Kidney (tissue), 14 donors: Measurements from ENCODE around the gene DYNC2H1. TPM values are rescaled to one million over a fixed set of nuclear protein-coding genes. Genes with fewer than 3 reads are reported as not detected.
A peak's percentile ranks its signal among the peaks of the same experiment; 100 is the strongest.

ENCODE experiments used
- DNase-seq, 5 donors: peaks; one replicate each; pipeline ENCODE4 v3.0.0-alpha.2; 2013 to 2020
- FAIRE-seq: peaks from 2 replicates; lab custom pipeline; 2012; peaks lifted over from hg19 to GRCh38; lab: Jason Lieb, UNC
- H3K27ac ChIP-seq, 2 donors: one replicate each; pipeline ENCODE4 v1.7.0; 2013; ENCODE audit warnings: low read depth in 2 of 2, low read length in 2 of 2, inconsistent platforms in 1 of 2
- H3K27me3 ChIP-seq: one replicate; pipeline ENCODE4 v1.7.1; 2013; ENCODE audit warnings: low read length, inconsistent platforms; ENCODE audit not compliant: control insufficient read depth, insufficient read depth
- H3K36me3 ChIP-seq, 3 donors: one replicate each; pipeline versions ENCODE4 v1.7.0 to v1.7.1; 2013; ENCODE audit warnings: low read length in 3 of 3, control low read depth in 1 of 3, inconsistent platforms in 1 of 3; ENCODE audit not compliant: insufficient read depth in 3 of 3, control insufficient read depth in 2 of 3
- H3K4me1 ChIP-seq, 3 donors: one replicate each; pipeline versions ENCODE4 v1.7.0 to v1.7.1; 2013; ENCODE audit warnings: low read length in 3 of 3, inconsistent platforms in 1 of 3, low read depth in 1 of 3; ENCODE audit not compliant: control insufficient read depth in 2 of 3, insufficient read depth in 2 of 3
- H3K4me3 ChIP-seq, 3 donors: one replicate each; pipeline versions ENCODE4 v1.7.0 to v1.8.1; 2013; ENCODE audit warnings: low read length in 3 of 3, control low read depth in 1 of 3, inconsistent platforms in 1 of 3
- H3K9ac ChIP-seq, 3 donors: one replicate each; pipeline versions ENCODE4 v1.7.0 to v1.7.1; 2013; ENCODE audit warnings: low read length in 3 of 3, control low read depth in 1 of 3, inconsistent platforms in 1 of 3
- H3K9me3 ChIP-seq, 3 donors: one replicate each; pipeline versions ENCODE4 v1.7.0 to v1.7.1; 2013; ENCODE audit warnings: low read length in 3 of 3, control low read depth in 1 of 3, inconsistent platforms in 1 of 3; ENCODE audit not compliant: control insufficient read depth in 2 of 3, insufficient read depth in 1 of 3
- intact Hi-C: fragments of 100-400 bp; cut with DNase I; formaldehyde crosslinking; loops from one replicate; pipeline ENCODE4 v1.11.1; 2022
- polyA plus RNA-seq: library from polyadenylated mRNA; stranded (reverse); fragments of 350-450 nt; fragmentation: Illumina TruSeq; extraction: RNeasy Lipid Tissue Mini Kit (QIAGEN cat#74804); gene quantifications from one replicate; pipeline ENCODE4 v1.2.3, GENCODE V29; 2014; ENCODE audit warnings: low read depth, low replicate concordance; ENCODE audit not compliant: insufficient read depth
- total RNA-seq: library from RNA; stranded (reverse); fragmentation: NEBNext Ultra II Directional; extraction: Animal tissue kit (Norgen Biotek cat#: 25700); gene quantifications from one replicate; pipeline ENCODE4 v1.2.1, GENCODE V29; 2021
- TF ChIP-seq, protein P1 (sequence below): IDR thresholded peaks from 3 replicates; pipeline ENCODE4 v1.5.1; 2012; ENCODE audit warnings: mild to moderate bottlenecking, moderate library complexity, borderline replicate concordance; ENCODE audit not compliant: insufficient read depth; ENCODE audit errors: extremely low read depth
- donor health status: control.
- donor health status: control.
- donor health status: control.
- donor health status: control.
- donor health status: control.
- donor health status: DM: yes; HTN: yes; CAD: no.
- donor health status: Normal renal cell carcinoma (clear cell type).

DYNC2H1 gene
- total and polyA plus RNA-seq, 2 donors from 2014 or later, result 13.5 to 30.9 TPM

DNA sequence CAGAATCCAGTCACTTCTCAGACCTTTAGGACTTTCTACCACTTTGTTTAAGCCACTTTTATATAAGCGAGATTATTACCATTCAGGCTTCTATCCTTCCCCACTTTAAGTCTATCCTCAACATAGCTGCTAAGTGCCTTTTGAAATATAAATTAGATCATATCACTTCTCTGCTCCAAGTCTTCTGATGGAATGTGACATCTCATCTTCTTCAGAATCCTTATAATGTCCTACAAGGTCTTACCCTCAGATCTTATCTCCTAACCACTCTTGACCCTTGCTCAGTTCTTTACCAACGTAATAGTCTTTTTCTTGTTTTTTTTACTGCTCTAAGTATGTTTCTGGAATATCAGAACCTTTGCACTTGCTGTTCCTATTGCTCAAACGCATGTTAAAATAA lies 188.7 kb downstream of the DYNC2H1 start:
- intact Hi-C loops, result no loop called here
- DNase-seq (no peak), FAIRE-seq (no peak)
- Histone ChIP-seq H3K27ac (no peak overlapping the region), H3K9ac (no peak overlapping the region), H3K4me3 (no peak overlapping the region), H3K4me1 (no peaks in the 10 kb centered on the region), H3K9me3 (peaks cover 3 to 22% (median 4%) of the 10 kb centered on the region in 3 donors), H3K27me3 (no peaks in the 10 kb centered on the region), H3K36me3 (peaks cover 0 to 14% (median 2%) of the 10 kb centered on the region in 3 donors)
- TF ChIP-seq, protein P1, sequence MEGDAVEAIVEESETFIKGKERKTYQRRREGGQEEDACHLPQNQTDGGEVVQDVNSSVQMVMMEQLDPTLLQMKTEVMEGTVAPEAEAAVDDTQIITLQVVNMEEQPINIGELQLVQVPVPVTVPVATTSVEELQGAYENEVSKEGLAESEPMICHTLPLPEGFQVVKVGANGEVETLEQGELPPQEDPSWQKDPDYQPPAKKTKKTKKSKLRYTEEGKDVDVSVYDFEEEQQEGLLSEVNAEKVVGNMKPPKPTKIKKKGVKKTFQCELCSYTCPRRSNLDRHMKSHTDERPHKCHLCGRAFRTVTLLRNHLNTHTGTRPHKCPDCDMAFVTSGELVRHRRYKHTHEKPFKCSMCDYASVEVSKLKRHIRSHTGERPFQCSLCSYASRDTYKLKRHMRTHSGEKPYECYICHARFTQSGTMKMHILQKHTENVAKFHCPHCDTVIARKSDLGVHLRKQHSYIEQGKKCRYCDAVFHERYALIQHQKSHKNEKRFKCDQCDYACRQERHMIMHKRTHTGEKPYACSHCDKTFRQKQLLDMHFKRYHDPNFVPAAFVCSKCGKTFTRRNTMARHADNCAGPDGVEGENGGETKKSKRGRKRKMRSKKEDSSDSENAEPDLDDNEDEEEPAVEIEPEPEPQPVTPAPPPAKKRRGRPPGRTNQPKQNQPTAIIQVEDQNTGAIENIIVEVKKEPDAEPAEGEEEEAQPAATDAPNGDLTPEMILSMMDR, result no peak

DNA sequence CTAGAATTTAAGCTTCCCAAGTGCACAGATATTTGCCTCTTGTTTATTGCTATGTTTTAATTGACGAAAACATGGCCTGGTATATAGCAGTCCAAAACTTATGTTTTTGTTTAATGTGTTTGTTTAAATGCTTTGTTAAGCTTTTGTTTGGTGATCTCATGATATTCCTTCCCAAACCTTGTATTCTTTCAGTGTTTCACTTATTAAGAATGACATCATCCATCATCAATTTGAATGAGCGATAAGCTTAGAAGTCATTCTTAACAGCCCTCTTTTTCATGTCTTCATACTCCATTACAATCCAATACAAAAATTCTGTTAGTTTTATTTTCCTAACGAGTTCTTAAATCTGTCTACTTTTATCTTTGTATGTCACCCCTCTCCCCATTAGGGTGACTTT lies 206.0 kb downstream of the DYNC2H1 start:
- H3K27me3 ChIP-seq, result no peaks in the 10 kb centered on the region
- H3K4me3 ChIP-seq, result no peak overlapping the region
- no peak overlapping the region for H3K27ac ChIP-seq
- intact Hi-C loops, result no loop called here
- FAIRE-seq (no peak), DNase-seq (no peak)
- H3K4me1 ChIP-seq, result no peaks in the 10 kb centered on the region
- no peaks in the 10 kb centered on the region for H3K9me3 ChIP-seq
- no peak overlapping the region for H3K9ac ChIP-seq
- TF ChIP-seq, protein P1, result no peak
- no peaks in the 10 kb centered on the region for H3K36me3 ChIP-seq

DNA sequence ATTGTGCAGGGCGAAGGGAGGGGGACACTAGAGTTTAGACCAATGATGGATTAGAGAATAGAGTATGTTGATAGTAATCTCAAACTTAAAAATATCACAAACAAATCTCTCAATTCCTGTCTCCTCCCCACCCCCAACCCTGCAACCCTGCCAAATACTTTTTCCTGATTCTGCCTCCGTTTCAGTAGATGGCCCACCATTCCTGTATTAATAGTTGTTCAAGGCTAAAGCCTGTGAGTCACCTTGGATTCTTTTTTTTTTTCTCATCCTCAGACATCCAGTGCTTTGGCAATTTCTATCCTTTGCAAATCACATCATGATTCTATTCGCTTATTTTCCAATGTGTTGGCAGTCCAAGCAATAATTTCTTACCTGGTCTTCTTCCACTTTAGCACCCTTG lies 207.9 kb downstream of the DYNC2H1 start:
- no peak for FAIRE-seq
- H3K4me3 ChIP-seq, result no peak overlapping the region
- no peak overlapping the region for H3K27ac ChIP-seq
- H3K27me3 ChIP-seq, result no peaks in the 10 kb centered on the region
- no peak overlapping the region for H3K9ac ChIP-seq
- H3K9me3 ChIP-seq, result no peaks in the 10 kb centered on the region
- TF ChIP-seq, protein P1, result no peak
- no peaks in the 10 kb centered on the region for H3K4me1 ChIP-seq
- peak in 1 of 5 donors; percentile 4 for DNase-seq
- intact Hi-C loops, result no loop called here
- no peaks in the 10 kb centered on the region for H3K36me3 ChIP-seq

DNA sequence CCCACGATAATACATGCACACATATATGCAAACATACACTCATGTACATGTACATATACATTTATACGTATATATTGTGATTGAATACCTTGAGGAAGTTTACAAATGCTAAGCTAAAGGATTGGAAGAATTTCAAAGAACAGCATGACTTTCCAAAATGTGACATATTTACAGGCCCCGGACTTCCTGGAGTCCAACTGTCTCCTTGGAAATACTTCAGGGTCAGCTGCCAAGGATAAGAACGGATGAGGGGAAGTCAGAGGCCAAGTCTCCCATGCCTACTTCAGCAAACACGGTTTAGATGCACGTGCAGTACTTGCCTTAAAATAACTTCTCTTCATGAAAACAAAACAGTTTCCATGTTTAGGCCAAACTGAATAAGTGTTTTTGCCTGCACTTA lies 213.6 kb downstream of the DYNC2H1 start:
- FAIRE-seq (peak; percentile 8), DNase-seq (peak in 2 of 5 donors; percentile 11 to 46)
- peaks cover 0 to 5% (median 0%) of the 10 kb centered on the region in 3 donors for H3K4me1 ChIP-seq
- H3K27ac ChIP-seq, result no peak overlapping the region
- TF ChIP-seq, protein P1, result no peak
- H3K36me3 ChIP-seq, result peaks cover 0 to 4% (median 3%) of the 10 kb centered on the region in 3 donors
- intact Hi-C loops, result no loop called here
- no peak overlapping the region for H3K4me3 ChIP-seq
- H3K9me3 ChIP-seq, result no peaks in the 10 kb centered on the region
- no peak overlapping the region for H3K9ac ChIP-seq
- no peaks in the 10 kb centered on the region for H3K27me3 ChIP-seq
